ENCODE data around the gene C16orf87.
"Not testable (repeated sequence)": the region's sequence is repeated elsewhere in the genome, so short reads cannot be mapped to it uniquely, and the experiment has no call there.

Gene C16orf87

DNA sequence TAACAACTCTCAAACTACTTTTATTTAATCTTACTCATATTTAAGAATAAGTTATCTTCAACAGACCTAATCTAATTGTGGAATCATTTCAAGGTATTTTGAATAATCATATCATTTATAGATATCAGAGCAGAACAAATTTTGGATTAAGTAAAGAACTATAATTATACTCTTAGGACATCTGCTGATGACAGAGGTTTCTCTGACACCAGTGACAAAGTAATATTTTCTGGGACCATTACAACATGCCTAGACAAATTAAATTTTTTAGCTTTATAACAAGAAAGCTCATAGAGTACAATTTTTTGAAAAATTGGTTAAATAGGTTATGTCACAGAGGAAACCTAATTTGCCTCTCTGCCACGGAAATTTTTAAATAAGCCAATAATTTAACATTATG is 30.5 kb downstream of the C16orf87 start:
- no peak for DNase-seq (ENCODE audit: low spot score)

DNA sequence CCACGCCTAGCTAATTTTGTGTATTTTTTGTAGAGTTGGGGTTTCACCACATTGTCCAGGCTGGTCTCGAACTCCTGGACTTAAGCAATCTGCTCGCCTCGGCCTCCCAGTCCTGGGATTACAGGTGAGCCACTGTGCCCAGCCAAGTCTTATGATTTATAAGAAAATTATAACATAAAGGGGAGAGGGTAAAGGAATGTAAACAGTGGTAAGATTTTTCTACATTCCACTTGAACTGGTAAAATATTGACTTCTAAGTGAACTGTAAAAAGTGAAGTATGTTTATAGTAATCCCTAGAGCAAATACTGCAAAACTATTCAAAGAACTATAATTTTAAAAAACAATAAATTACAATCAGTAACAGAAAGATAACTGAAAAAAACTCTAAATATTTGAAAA is 33.5 kb downstream of the C16orf87 start:
- no peak for DNase-seq (ENCODE audit: low spot score)

GRCh38 chr16:46796764-46797269 is 34.2 kb downstream of the C16orf87 start:
- no peak for DNase-seq (ENCODE audit: low spot score)

GRCh38 chr16:46793841-46794240 is 37.1 kb downstream of the C16orf87 start:
- no peak for DNase-seq (ENCODE audit: low spot score)

- peak; percentile 50 for DNase-seq (ENCODE audit: low spot score)
These were observed 40.2 kb downstream of the C16orf87 start for GRCh38 chr16:46790599-46791270.

GRCh38 chr16:46789499-46790414 is 41.2 kb downstream of the C16orf87 start:
- DNase-seq (ENCODE audit: low spot score), result peak; percentile 87

GRCh38 chr16:46788891-46789474 is 42.0 kb downstream of the C16orf87 start:
- DNase-seq (ENCODE audit: low spot score), result peak; percentile 66

GRCh38 chr16:46787909-46788308 is 43.1 kb downstream of the C16orf87 start:
- DNase-seq (ENCODE audit: low spot score), result peak; percentile 68

DNA sequence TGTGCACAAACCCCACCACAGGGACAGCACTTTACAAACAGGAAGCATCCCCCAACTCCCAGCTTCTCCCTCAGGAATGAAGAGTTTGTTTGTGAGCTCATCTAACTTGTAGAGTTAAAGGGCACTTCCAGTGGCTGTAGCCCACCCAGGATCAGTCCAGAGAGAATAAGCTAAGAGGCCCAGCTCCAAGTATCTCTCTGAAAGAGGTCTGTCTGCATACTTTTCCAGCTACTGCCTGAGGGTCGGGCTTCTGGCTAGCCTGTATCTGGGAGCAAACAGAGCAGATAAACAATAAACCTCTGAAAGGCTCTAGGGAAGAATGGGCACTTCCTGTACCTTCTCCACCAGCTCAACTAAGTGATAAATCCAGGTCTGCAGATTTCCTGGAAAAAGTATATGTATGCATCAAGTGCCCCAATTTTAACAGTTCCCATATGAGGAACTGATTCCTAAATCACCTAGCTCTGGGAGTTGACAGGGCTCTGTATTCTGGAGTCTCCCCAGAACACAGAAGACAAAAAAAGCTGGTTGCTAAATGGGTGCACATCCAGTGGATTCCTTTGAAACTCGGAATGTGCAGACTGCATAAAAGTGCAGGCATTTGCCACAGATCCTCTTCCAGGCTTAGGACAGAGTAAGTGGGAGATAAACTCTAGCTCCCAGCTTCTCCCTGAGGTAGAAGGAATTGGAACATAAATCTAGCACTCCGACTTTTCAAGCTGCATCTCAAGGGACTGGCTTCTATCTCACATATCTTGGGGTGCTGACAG is 45.7 kb downstream of the C16orf87 start:
- no peak for DNase-seq (ENCODE audit: low spot score)

DNA sequence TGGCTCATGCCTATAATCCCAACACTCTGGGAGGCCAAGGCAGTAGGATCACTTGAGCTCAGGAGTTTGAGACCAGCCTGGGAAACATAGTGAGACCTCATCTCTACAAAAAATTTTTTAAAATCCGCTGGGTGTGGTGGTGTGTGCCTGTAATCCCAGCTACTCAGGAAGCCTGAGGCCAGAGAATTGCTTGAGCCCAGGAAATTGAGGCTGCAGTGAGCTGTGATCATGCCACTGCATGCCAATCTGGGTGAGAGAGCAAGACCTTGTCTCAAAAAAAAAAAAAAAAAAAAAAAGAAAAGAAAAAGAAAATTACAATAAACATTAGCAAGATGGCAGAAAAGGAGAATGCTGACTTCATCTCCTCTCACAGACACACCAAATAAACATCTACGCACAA is 46.4 kb downstream of the C16orf87 start:
- not testable (repeated sequence) for DNase-seq (ENCODE audit: low spot score)

DNA sequence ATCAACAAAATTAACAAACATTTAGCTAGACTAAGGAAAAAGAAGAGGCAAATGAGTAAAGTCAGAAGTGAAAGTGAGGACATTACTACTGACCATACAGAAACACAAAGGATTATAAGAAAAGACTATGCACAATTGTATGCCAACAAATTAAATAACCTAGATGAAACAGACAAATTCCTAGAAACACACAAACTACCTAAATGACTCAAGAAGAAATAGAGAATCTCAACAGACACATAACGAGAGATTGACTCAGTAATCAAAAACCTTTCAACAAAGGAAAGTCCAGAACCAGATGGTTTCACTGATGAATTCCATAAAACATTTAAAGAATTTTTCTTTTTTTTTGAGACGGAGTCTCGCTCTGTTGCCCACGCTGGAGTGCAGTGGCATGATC is 47.2 kb downstream of the C16orf87 start:
- DNase-seq (ENCODE audit: low spot score), result no peak

GRCh38 chr16:46782320-46782719 is 48.7 kb downstream of the C16orf87 start:
- no peak for DNase-seq (ENCODE audit: low spot score)

GRCh38 chr16:46777804-46778203 is 53.2 kb downstream of the C16orf87 start:
- DNase-seq (ENCODE audit: low spot score), result no peak

DNA sequence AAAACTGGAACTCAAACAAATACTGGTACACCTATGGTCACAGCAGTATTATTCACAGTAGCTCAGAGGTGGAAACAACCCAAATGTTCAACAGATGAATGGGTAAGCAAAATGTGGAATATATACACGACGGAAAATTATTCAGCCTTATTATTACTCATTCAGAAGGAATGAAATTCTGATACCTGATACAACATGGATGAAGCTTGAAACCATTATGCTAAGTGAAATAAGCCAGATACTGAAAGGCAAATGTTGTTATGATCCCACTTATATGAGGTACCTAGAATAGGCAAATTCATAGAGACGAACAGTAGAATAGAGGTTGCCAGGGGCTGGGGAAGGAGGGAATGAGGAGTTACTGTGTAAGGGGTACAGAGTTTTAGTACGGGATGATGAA is 55.8 kb downstream of the C16orf87 start:
- no peak for DNase-seq (ENCODE audit: low spot score)

DNA sequence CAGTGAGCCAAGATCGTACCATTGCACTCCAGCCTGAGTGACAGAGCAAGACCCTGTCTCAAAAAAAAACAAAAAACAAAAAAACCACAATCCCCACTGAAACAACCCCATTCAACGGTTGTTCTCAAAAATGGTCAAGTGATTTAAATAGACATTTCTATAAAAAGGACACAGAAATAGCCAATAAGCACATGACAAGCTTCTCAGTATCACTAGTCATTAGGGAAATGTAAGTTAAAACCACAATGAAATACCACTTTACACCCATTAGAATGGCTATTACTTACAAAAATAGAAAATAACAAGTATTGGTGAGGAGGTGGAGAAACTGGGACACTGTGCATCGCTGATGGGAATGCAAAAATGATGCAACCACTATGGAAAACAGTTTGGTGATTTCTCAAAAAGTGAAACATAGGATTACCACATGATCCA is 56.2 kb downstream of the C16orf87 start:
- DNase-seq (ENCODE audit: low spot score), result peak; percentile 37

- DNase-seq (ENCODE audit: low spot score), result no peak
These were observed 58.5 kb downstream of the C16orf87 start for GRCh38 chr16:46772463-46772862.

- DNase-seq (ENCODE audit: low spot score), result no peak
These were observed 62.2 kb downstream of the C16orf87 start for GRCh38 chr16:46768809-46769208.

GRCh38 chr16:46765050-46765449 is 65.9 kb downstream of the C16orf87 start:
- DNase-seq (ENCODE audit: low spot score), result no peak

GRCh38 chr16:46763147-46763546 is 67.8 kb downstream of the C16orf87 start:
- DNase-seq (ENCODE audit: low spot score), result no peak

GRCh38 chr16:46762583-46762982 is 68.4 kb downstream of the C16orf87 start:
- DNase-seq (ENCODE audit: low spot score), result no peak

- no peak for DNase-seq (ENCODE audit: low spot score)
These were observed 71.7 kb downstream of the C16orf87 start for GRCh38 chr16:46759309-46759708.
